GM12892 (cell line): ENCODE measurements around the gene MDM4.

ENCODE experiments used
- DNase-seq: peaks from one replicate; pipeline ENCODE4 v3.0.0; 2011; ENCODE audit not compliant: insufficient read length
- FAIRE-seq: peaks from 2 replicates; lab custom pipeline; 2011; peaks lifted over from hg19 to GRCh38; lab: Jason Lieb, UNC
- POLR2A ChIP-seq: IDR thresholded peaks from 2 replicates; pipeline ENCODE4 v1.6.1; 2011; ENCODE audit warnings: low read depth, low read length, control low read depth
- POLR2AphosphoS5 ChIP-seq: IDR thresholded peaks from 2 replicates; pipeline ENCODE4 v1.6.1; 2011; ENCODE audit warnings: low read depth, low read length, control low read depth
- TAF1 ChIP-seq: IDR thresholded peaks from 2 replicates; pipeline ENCODE4 v1.6.1; 2011; ENCODE audit warnings: low read depth, mild to moderate bottlenecking, control low read depth, low read length, borderline replicate concordance

MDM4 gene

DNA sequence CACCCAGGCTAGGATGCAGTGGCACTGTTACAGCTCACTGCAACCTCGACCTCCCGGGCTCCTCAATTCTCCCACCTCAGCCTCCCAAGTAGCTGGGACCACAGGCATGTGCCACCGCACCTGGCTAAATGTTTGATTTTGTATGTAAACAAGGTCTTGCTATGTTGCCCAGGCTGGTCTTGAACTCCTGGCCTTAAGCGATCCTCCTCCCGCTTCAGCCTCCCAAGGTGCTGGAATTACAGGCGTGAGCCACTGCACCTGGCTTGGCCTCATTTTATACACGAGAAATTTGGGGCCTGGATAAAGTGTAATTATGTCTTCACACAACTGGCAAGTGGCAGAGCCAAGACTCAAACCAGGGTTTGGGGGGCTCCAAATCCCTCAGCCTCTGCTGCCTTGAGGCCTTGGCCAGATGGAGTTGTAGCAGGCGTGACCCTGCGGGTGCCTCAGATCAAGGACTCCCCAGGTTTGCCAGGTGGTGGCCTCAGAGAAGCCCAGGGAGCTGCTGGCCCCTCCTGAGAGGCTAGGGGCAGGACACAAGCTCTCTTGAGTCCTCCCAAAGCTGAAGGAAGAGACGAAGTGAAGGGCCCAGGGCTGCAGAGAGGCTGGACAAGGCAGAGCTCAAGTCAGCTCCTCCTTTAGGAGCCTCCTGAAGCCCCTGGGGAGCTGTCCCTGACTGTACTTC lies 61.7 kb downstream of the MDM4 start:
- no peak for TF ChIP-seq TAF1
- TF ChIP-seq POLR2AphosphoS5, result no peak
- no peak for TF ChIP-seq POLR2A
- FAIRE-seq, result no peak
- DNase-seq, result no peak

DNA sequence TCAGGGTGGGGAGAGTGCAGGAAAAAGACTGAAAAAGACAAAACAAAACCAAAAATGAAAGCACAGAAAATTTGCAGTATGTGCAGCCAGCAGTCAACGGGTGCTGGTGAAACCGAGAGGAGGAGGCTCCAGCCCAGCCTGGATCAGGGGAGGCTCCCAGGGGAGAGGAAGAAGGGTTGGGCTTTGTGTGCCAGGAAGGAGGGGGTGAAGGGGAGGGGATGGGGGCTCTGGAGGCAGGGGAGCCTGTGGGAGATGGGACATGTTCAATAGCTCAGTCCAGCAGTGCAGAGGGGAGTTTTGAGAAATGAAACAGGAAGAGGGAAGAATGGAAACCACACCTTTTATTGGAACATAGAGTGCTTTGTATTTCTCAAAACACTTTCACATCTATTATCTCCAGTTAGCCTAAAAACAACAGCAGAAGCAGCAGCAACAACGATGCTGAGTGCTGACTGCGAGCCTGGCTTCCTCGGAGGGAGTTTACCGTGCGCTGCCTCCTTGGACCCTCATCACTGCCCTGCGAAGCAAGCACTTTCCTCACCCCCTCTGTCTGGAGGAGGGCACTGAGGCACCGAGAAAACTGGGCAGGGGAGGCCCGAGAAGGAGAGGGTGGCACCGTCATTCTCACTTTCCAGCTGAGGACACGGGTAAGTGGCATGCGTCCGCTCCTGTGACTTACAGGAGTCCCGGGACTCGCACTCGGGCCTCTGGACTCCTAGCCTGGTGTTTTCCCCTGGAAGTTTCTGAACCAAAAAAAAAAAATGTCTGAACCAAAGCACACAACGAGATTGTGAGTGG lies 62.9 kb downstream of the MDM4 start:
- TF ChIP-seq POLR2A, result no peak; the same call in 1 of the 2 replicates
- TF ChIP-seq POLR2AphosphoS5, result no peak
- TF ChIP-seq TAF1, result 0 out of 2 replicates have a peak, but pooled peaks have one; percentile 17
- peak; percentile 62 for DNase-seq
- peak; percentile 84 for FAIRE-seq

DNA sequence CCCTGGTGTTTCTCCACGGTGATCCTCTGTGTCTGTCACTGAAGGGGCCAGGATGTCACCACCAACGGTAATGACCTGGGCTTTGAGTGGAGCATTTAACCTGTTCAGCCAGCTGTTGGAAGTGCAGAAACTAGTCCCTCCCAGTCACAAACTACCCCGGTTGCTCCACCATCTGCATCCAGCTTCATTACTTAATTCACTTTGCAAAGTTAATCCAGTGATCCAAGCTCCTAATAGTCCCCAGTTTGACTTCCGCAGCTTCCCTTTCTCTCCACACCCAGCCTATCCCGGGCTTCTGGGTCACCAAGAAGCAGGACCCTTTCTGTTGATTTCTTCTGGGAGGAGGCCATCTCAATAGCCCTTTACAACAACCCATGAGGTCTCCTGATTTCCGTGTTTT lies 63.5 kb downstream of the MDM4 start:
- TF ChIP-seq POLR2A (no peak), TAF1 (no peak), POLR2AphosphoS5 (no peak)
- no peak for DNase-seq
- no peak for FAIRE-seq

DNA sequence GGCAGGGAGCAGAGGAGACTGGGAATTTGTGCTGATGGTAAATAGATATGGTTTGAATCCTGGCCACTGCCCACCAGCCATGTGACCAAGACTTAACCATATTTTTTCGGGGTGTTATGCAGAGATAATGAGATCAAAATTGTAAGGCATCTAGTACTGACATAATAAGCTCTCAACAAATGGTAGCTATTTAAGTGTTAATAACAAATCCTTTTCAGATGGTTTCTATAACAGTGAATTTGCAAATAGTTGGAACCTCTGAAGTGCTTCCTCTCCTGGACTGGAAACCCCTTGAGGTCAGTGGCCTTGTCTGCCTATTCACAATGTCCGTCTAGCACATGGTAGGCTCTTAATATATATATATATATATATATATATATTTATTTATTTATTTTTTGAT lies 64.7 kb downstream of the MDM4 start:
- TF ChIP-seq POLR2A, result no peak
- TF ChIP-seq TAF1, result no peak
- no peak for TF ChIP-seq POLR2AphosphoS5
- DNase-seq (no peak), FAIRE-seq (no peak)

DNA sequence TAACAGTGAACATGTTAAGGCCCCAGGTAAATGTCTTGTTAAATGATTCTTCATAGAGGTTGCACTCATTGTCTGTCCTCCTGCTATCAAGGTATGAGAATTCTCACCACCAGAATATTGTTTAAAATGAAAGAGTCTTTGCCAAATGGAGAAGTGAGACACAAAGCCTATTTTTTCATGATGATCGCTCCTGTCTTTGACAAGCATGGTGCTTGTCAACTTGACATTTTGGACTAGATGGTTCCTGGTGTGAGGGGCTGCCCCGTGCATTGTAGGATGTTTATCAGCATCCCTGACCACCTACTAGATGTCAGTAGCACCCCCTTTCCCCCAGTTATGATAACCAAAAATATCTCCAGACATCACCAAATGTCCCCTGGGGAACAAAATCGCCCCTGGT lies 65.6 kb downstream of the MDM4 start:
- TF ChIP-seq POLR2AphosphoS5 (no peak), TAF1 (no peak), POLR2A (no peak)
- DNase-seq (no peak), FAIRE-seq (peak; percentile 33)

DNA sequence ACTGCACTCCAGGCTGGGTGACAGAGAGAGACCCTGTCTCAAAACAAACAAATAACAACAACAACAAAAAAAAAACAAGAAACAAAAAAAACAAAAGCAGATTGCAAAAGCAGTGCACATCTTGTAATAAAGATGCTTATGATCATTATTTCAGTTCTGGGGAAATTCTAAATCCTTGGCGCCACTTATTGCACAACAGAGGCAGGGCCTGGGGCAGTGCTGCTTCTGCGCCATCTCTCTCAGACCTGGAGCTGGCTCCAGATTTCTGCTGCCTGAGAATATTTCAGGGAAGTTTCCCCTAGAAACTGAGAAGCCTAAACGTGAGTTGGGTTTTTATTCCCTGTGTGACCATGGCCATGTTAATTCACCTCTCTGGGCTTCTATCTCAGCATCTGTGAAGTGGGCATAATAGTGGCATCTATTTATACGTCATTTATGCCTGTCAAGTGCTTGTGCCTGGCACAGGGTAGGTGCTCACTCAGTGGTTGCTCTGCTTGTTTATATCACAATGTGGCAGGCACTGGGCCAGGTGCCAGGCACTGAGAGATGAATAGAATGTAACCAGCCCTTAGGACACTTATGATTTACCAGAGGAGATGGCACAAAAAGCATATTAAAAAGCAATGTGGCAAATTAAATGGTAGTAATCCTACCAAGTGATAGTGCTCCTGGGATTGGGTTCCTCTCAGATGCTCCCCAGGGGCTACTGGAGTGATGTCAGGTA lies 67.9 kb downstream of the MDM4 start:
- no peak for DNase-seq
- no peak for TF ChIP-seq POLR2A
- TF ChIP-seq TAF1, result no peak
- no peak for TF ChIP-seq POLR2AphosphoS5
- no peak for FAIRE-seq

DNA sequence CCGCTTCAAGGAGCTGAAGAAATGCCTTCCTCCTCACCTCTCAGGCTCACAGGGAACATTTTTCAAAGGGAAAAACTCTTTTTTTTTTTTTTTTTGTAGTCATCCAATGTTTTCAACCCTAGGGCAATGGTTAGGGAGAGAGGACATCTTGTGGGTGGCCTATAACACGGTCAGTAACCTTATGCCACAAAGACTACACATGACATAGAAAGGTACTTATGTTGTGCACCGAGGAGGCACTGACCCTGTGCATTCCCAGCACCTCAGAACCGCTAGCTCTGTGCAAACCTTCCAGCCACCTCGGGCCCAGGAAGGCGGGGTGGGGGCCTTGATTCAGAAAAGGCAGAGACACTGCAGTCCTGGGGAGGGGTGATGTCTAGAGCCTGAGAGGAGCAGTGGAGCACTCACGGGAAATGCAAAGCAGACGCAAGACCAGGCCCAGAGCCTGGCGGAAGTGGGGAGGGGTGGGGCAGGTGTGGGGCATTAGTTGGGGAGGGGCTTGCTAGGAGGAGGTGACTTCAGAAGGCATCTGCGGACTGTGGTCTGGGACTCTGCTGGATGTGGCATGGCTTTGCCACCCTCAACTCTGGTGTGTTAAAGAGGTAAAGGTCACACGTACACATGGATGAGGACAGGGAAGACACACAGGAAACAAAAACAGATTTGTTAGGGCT lies 68.6 kb downstream of the MDM4 start:
- FAIRE-seq (no peak), DNase-seq (no peak)

DNA sequence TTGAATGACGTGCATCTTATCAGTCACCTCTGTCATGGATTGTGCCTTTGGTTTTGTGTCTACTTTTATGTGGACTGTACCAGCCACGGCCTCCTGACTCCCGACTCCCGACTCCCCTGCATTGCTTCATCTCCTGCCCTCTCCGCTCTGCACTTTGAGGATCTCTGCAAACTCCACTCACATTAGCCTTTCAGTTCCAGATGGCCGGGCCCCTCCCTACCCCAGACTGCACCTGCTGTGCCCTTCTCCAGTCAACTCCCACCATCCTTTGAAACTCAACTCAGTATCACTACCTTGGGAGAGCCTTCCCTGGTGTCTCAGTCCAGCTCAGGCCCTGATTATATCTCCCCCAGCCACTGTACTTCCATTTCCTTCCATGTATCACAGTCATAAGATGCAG lies 71.4 kb downstream of the MDM4 start:
- DNase-seq (no peak), FAIRE-seq (no peak)
- TF ChIP-seq POLR2AphosphoS5 (no peak), POLR2A (no peak), TAF1 (no peak)

More for the DNA sequence above, 68.6 kb downstream of the MDM4 start:
- TF ChIP-seq POLR2AphosphoS5, result no peak
- TF ChIP-seq TAF1, result no peak

DNA sequence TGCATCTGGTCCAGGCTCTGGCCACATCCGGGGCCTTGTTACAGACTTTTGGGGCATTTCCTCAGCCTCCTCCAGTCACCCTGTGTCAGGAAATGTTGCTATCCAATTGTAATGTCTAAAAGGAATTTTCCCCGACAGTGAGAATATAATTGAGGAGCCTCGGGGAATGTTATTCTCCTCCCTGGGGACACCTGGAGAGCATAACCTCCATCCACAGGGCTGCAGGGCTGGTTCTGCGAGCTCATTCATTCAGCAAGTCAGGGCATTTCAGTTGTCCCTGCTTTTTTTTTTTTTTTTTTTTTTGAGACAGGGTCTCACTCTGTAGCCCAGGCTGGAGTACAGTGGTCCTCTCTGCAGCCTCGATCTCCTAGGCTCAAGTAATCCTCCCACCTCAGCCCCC lies 72.6 kb downstream of the MDM4 start:
- FAIRE-seq (no peak), DNase-seq (no peak)
- TF ChIP-seq TAF1, result no peak

DNA sequence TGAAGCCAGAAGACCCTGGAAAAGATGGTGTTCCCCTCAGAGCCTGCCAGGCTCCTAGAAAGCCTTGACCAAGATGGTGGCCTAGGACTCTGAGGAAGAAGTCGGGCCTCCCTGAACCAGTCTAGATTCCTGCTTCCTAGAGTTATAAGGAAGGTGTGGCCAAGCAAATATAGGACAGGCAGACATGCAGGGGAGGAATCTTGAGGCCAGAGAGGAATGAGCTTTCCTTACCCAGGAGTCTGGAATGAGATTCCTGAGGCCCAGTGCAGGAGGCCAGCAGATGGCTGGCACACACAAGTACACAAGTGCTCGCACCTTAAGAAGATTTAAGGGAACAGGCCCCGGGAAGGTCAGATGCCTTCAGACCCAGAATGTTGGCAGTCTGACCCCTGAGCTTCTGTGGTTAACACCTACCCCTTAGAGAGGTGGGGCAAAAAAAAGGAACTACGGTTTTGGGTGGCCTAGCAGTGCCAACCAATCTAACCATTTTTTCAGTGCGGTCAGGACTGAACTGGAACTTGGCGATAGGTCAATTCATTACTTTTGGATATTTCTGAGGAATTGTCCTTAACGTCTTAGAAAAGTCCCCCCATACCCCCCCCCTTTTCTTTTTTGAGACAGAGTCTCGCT lies 73.3 kb downstream of the MDM4 start:
- FAIRE-seq (no peak), DNase-seq (no peak)
- TF ChIP-seq POLR2AphosphoS5, result no peak
- TF ChIP-seq POLR2A, result no peak
- TF ChIP-seq TAF1, result no peak

DNA sequence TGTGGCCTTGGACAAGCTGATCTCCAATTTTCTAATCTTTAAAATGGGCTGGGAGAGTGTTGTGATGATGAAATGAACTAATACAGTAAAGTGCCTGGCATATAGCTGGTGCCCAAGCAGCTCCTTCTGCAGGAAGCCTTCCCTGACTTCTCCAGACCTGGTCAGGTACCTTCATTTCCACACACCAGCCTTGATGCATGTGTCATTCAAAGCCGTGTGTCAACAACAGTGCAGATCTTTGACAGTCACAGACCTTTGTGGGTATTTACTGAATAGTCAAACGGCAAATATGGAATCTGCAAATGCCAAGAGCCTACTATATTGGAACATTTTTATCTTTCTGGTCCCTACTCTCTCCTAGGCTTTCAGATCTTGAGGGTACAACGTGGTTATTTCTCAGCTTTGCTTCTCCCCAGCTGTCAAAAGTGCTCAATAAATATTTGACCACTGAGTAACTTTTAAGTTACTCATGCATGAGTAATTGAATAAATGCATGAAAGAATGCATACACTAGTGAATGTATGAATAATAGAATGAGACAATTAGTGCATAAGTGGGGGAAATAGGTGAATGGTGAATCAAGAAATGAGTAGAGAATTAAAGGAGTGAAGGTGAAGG lies 75.4 kb downstream of the MDM4 start:
- no peak for FAIRE-seq
- no peak for DNase-seq

More for the DNA sequence above, 75.4 kb downstream of the MDM4 start:
- TF ChIP-seq POLR2AphosphoS5, result no peak
- TF ChIP-seq POLR2A, result no peak
- TF ChIP-seq TAF1, result no peak
